Trophoblast cell (in vitro differentiated cells and primary cell): ENCODE data around the gene MAP3K2.

ENCODE experiments used
- DNase-seq, 2 donors: peaks; one replicate each; pipeline ENCODE4 v3.0.0-alpha.2; 2016
- H2AFZ ChIP-seq: 2 replicates; pipeline ENCODE4 v1.6.1; 2013; ENCODE audit warnings: low read length, moderate library complexity, mild to moderate bottlenecking; ENCODE audit not compliant: insufficient read depth, poor library complexity
- H2AK5ac ChIP-seq: 2 replicates; pipeline ENCODE4 v1.6.1; 2013; ENCODE audit warnings: mild to moderate bottlenecking, low read length
- H2BK120ac ChIP-seq: 2 replicates; pipeline ENCODE4 v1.6.1; 2013; ENCODE audit warnings: low read length, mild to moderate bottlenecking, moderate library complexity; ENCODE audit not compliant: insufficient read depth, poor library complexity
- H2BK12ac ChIP-seq: 2 replicates; pipeline ENCODE4 v1.6.1; 2013; ENCODE audit warnings: mild to moderate bottlenecking, low read length, moderate library complexity
- H2BK5ac ChIP-seq: 2 replicates; pipeline ENCODE4 v1.6.1; 2013; ENCODE audit warnings: low read length, low read depth, moderate library complexity, mild to moderate bottlenecking; ENCODE audit not compliant: poor library complexity
- H3K14ac ChIP-seq: 2 replicates; pipeline ENCODE4 v1.6.1; 2013; ENCODE audit warnings: mild to moderate bottlenecking, low read length
- H3K18ac ChIP-seq: 2 replicates; pipeline ENCODE4 v1.6.1; 2013; ENCODE audit warnings: mild to moderate bottlenecking, low read length
- H3K23ac ChIP-seq: 2 replicates; pipeline ENCODE4 v1.6.1; 2013; ENCODE audit warnings: low read length
- H3K27ac ChIP-seq: 2 replicates; pipeline ENCODE4 v1.5.1; 2013; ENCODE audit warnings: low read depth, mild to moderate bottlenecking, inconsistent platforms, low read length, moderate library complexity
- H3K27me3 ChIP-seq: 2 replicates; pipeline ENCODE4 v1.6.1; 2013; ENCODE audit warnings: inconsistent platforms, mild to moderate bottlenecking, low read length, moderate library complexity; ENCODE audit not compliant: insufficient read depth
- H3K36me3 ChIP-seq, 2 experiments: 1 replicate in 1 of 2; 2 replicates in 1 of 2; pipeline ENCODE4 v1.6.1; 2013; ENCODE audit warnings: low read length in 2 of 2, mild to moderate bottlenecking in 2 of 2, moderate library complexity in 1 of 2; ENCODE audit not compliant: insufficient read depth in 2 of 2, control insufficient read depth in 1 of 2
- H3K4ac ChIP-seq: 2 replicates; pipeline ENCODE4 v1.6.1; 2013; ENCODE audit warnings: low read depth, mild to moderate bottlenecking, low read length, moderate library complexity
- H3K4me1 ChIP-seq, 2 experiments: 1 replicate in 1 of 2; 2 replicates in 1 of 2; pipeline ENCODE4 v1.6.1; 2013; ENCODE audit warnings: low read length in 2 of 2, mild to moderate bottlenecking in 2 of 2, moderate library complexity in 1 of 2; ENCODE audit not compliant: insufficient read depth in 2 of 2, control insufficient read depth in 1 of 2
- H3K4me2 ChIP-seq: 2 replicates; pipeline ENCODE4 v1.6.1; 2013; ENCODE audit warnings: inconsistent platforms, mild to moderate bottlenecking, low read length, moderate library complexity
- H3K4me3 ChIP-seq: 2 replicates; pipeline ENCODE4 v1.5.1; 2013; ENCODE audit warnings: mild to moderate bottlenecking, low read depth, low read length, inconsistent platforms
- H3K79me1 ChIP-seq: one replicate; pipeline ENCODE4 v1.6.1; 2013; ENCODE audit warnings: low read length
- H3K79me2 ChIP-seq: 2 replicates; pipeline ENCODE4 v1.6.1; 2013; ENCODE audit warnings: low read length, mild to moderate bottlenecking; ENCODE audit not compliant: control insufficient read depth, insufficient read depth, poor library complexity
- H3K9ac ChIP-seq: 2 replicates; pipeline ENCODE4 v1.6.1; 2013; ENCODE audit warnings: mild to moderate bottlenecking, low read length
- H3K9me3 ChIP-seq: 2 replicates; pipeline ENCODE4 v1.6.1; 2013; ENCODE audit warnings: low read depth, mild to moderate bottlenecking, control low read depth, inconsistent platforms, low read length; ENCODE audit not compliant: insufficient read depth
- H4K12ac ChIP-seq: 2 replicates; pipeline ENCODE4 v1.6.1; 2013; ENCODE audit warnings: low read depth, mild to moderate bottlenecking, low read length, moderate library complexity
- H4K8ac ChIP-seq: 2 replicates; pipeline ENCODE4 v1.6.1; 2013; ENCODE audit warnings: low read depth, mild to moderate bottlenecking, low read length, moderate library complexity
- H4K91ac ChIP-seq: one replicate; pipeline ENCODE4 v1.6.1; 2013; ENCODE audit warnings: low read depth, mild to moderate bottlenecking, low read length, moderate library complexity
- WGBS: extraction: QIAGEN DNeasy Blood & Tissue Kit; methylation state at CpG from one replicate; pipeline ENCODE4 v1.1.7; 2013; ENCODE audit warnings: missing lambda C conversion rate; ENCODE audit not compliant: insufficient read length, insufficient coverage; ENCODE audit errors: extremely low coverage; 5-methylcytosine and 5-hydroxymethylcytosine counted together

MAP3K2 gene

DNA sequence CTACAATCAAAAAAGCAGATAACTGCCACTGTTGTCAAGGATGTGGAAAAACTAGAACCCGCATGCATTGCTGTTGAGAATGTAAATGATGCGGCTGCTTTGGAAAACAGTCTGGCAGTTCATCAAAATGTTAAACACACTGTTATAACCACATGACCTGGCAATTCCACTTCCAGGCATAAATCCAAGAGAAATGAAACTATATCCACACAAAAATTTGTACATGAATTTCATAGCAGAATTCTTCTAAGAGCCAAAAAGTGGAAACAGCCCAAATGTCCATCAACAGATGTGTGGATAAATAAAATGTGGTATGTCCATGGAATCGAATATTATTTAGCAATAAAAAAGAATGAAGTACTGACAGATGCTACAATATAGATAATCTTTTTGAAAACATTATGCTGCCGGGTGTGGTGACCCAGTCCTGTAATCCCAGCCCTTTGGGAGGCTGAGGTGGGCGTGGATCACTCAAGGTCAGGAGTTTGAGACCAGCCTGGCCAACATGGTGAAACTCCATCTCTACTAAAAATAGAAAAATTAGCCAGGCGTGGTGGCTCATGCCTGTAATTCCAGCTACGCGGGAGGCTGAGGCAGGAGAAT is 125.9 kb downstream of the MAP3K2 start:
- H3K9ac ChIP-seq: no peak overlapping the region
- peaks cover 6% of the 10 kb centered on the region for H3K9me3 ChIP-seq
- no peak overlapping the region for H3K4me3 ChIP-seq
- H3K79me1 ChIP-seq: no peaks in the 10 kb centered on the region
- no peak overlapping the region for H2BK5ac ChIP-seq
- H4K12ac ChIP-seq: no peak overlapping the region
- no peak overlapping the region for H2AFZ ChIP-seq
- no peak overlapping the region for H2BK120ac ChIP-seq
- no peak overlapping the region for H3K23ac ChIP-seq
- H3K79me2 ChIP-seq: no peaks in the 10 kb centered on the region
- no CpG with 5 or more reads among the region's 8 CpGs for WGBS
- H3K27ac ChIP-seq: no peak overlapping the region
- no peak overlapping the region for H4K91ac ChIP-seq
- no peak overlapping the region for H2AK5ac ChIP-seq
- no peak overlapping the region for H3K18ac ChIP-seq
- H3K36me3 ChIP-seq: peaks cover 25 to 36% of the 10 kb centered on the region in 2 experiments
- H4K8ac ChIP-seq: no peak overlapping the region
- no peaks in the 10 kb centered on the region for H3K27me3 ChIP-seq
- DNase-seq: peak in 1 of 2 donors; percentile 11
- no peak overlapping the region for H3K4ac ChIP-seq
- H2BK12ac ChIP-seq: no peak overlapping the region
- H3K4me1 ChIP-seq: no peaks in the 10 kb centered on the region
- H3K14ac ChIP-seq: no peak overlapping the region
- H3K4me2 ChIP-seq: no peak overlapping the region

DNA sequence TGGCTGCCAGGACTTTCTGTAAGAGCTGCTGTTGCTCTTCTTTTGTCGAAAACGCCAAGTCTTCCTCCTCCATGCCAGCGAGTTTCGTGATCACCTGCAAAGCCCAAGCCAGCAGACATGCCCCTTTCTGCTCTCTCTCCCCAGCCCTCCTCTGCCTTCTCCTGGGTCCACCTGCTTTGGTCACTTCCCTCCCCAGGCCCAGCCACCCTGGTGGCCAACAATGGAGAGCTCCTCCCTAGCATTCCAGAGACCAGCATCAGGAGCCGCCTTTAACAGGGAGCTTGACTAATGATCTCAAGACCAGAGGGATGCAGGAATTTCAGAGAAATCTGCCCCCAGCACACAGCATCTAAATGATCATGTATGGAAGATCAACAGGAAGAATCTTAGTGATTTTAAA is 128.4 kb downstream of the MAP3K2 start:
- no peak overlapping the region for H3K14ac ChIP-seq
- H3K4me3 ChIP-seq: peak overlapping the region; percentile 14
- peaks cover 6% of the 10 kb centered on the region for H3K9me3 ChIP-seq
- H4K12ac ChIP-seq: no peak overlapping the region
- H3K18ac ChIP-seq: no peak overlapping the region
- no peak overlapping the region for H3K4ac ChIP-seq
- no peaks in the 10 kb centered on the region for H3K79me1 ChIP-seq
- WGBS: no CpG with 5 or more reads among the region's 5 CpGs
- no peak overlapping the region for H2BK5ac ChIP-seq
- no peak overlapping the region for H3K4me2 ChIP-seq
- no peak overlapping the region for H3K23ac ChIP-seq
- no peak overlapping the region for H2AFZ ChIP-seq
- peaks cover 0 to 6% of the 10 kb centered on the region in 2 experiments for H3K4me1 ChIP-seq
- H3K27me3 ChIP-seq: no peaks in the 10 kb centered on the region
- no peak overlapping the region for H4K8ac ChIP-seq
- no peak overlapping the region for H4K91ac ChIP-seq
- peaks cover 22 to 38% of the 10 kb centered on the region in 2 experiments for H3K36me3 ChIP-seq
- no peak for DNase-seq
- no peak overlapping the region for H3K27ac ChIP-seq
- no peaks in the 10 kb centered on the region for H3K79me2 ChIP-seq
- no peak overlapping the region for H2AK5ac ChIP-seq
- H2BK120ac ChIP-seq: no peak overlapping the region
- no peak overlapping the region for H2BK12ac ChIP-seq
- H3K9ac ChIP-seq: no peak overlapping the region

DNA sequence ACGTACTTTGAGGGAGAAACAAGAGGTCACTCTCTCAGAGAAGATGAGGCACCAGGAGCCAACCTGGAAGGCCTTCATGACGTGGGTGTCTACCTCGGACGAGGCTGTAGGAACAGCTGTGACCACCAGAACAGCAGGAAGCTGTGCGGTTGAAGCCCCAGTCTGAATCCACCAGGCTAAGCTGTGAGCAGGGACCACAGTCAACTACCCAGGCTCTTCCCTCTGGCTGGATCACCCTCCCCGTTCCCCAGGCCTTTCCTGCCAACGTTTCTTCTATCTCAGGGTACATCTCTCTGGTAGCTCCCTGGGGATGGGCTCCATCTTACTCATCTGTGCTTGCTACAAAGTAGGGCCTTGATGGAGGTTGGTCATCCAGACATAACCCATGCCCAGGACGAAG is 130.9 kb downstream of the MAP3K2 start:
- H3K79me2 ChIP-seq: no peaks in the 10 kb centered on the region
- no peak overlapping the region for H3K18ac ChIP-seq
- no CpG with 5 or more reads among the region's 8 CpGs for WGBS

DNA sequence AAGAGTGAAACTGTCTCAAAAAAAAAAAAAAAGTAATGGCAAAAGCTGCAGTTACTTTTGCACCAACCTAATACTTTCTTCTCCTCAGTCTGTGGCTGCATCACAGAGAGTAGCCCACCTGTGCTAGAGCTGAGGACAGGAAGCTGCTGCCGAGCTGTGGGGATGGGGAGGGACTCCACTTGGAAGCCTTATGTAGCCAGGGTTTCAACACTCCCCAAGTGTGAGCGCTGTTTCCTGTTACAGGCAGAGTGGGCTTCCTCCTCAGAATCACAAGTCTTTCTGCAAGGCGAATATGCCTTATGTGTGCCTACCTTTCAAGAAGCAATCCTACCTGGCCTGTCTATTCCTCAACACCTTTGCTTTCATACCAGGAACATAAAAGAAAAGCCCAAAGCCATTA is 131.4 kb downstream of the MAP3K2 start:
- Histone ChIP-seq H3K79me2 (no peaks in the 10 kb centered on the region), H3K4me1 (peaks cover 0 to 6% of the 10 kb centered on the region in 2 experiments), H3K9ac (no peak overlapping the region), H3K79me1 (no peaks in the 10 kb centered on the region), H3K27ac (no peak overlapping the region), H3K14ac (no peak overlapping the region), H3K23ac (no peak overlapping the region), H2BK120ac (no peak overlapping the region), H3K4me3 (no peak overlapping the region), H4K12ac (no peak overlapping the region), H4K91ac (no peak overlapping the region), H3K4me2 (no peak overlapping the region), H3K36me3 (peaks cover 22 to 38% of the 10 kb centered on the region in 2 experiments), H3K27me3 (no peaks in the 10 kb centered on the region), H2AFZ (no peak overlapping the region), H3K9me3 (peaks cover 6% of the 10 kb centered on the region), H3K18ac (no peak overlapping the region), H2BK5ac (no peak overlapping the region), H2BK12ac (no peak overlapping the region), H2AK5ac (no peak overlapping the region), H3K4ac (no peak overlapping the region), H4K8ac (no peak overlapping the region)
- no CpG with 5 or more reads among the region's 3 CpGs for WGBS
- no peak for DNase-seq

More for the DNA sequence above, 130.9 kb downstream of the MAP3K2 start:
- H3K4me1 ChIP-seq: peaks cover 0 to 6% of the 10 kb centered on the region in 2 experiments
- H4K8ac ChIP-seq: no peak overlapping the region
- H3K36me3 ChIP-seq: peaks cover 22 to 38% of the 10 kb centered on the region in 2 experiments
- no peak overlapping the region for H3K14ac ChIP-seq
- no peak overlapping the region for H2BK5ac ChIP-seq
- no peak overlapping the region for H2BK120ac ChIP-seq
- no peak overlapping the region for H2BK12ac ChIP-seq
- H3K27ac ChIP-seq: no peak overlapping the region
- H3K23ac ChIP-seq: no peak overlapping the region
- no peak overlapping the region for H4K91ac ChIP-seq
- H4K12ac ChIP-seq: no peak overlapping the region
- H3K4me3 ChIP-seq: no peak overlapping the region
- no peaks in the 10 kb centered on the region for H3K27me3 ChIP-seq
- DNase-seq: no peak
- H3K79me1 ChIP-seq: no peaks in the 10 kb centered on the region
- no peak overlapping the region for H3K9ac ChIP-seq
- no peak overlapping the region for H3K4ac ChIP-seq
- H2AFZ ChIP-seq: no peak overlapping the region
- no peak overlapping the region for H2AK5ac ChIP-seq
- peaks cover 6% of the 10 kb centered on the region for H3K9me3 ChIP-seq
- H3K4me2 ChIP-seq: no peak overlapping the region
